ENCODE measurements around the gene PQBP1.

GRCh38 chrX:48935301-48935670, 37.6 kb downstream of the PQBP1 start:
- no peak for TF ChIP-seq CTCF (IDR thresholded peaks at IDR 0.05; ENCODE audit: low read length)
- no peak for TF ChIP-seq EZH2 (IDR thresholded peaks at IDR 0.05; ENCODE audit: borderline replicate concordance, low read length)

Data from OCI-LY1 (cell line).